Activated CD8-positive, alpha-beta T cell treated with anti-CD3 and anti-CD28 coated beads for 36 hours (primary cell): ENCODE measurements around the gene IFITM2. TPM values are rescaled to one million over a fixed set of nuclear protein-coding genes. Genes with fewer than 3 reads are reported as not detected.

Experiments used
- ATAC-seq: fragments of 200-7000 bp; cut with Tn5 transposase; one replicate; pipeline ENCODE4 v1.10.0; 2021; ENCODE audit warnings: mild to moderate bottlenecking, moderate library complexity
- CTCF ChIA-PET: fragments of 350-600 bp; sonication (Branson Sonifier 250); formaldehyde crosslinking; loops from one replicate; lab custom pipeline; 2021; ENCODE audit warnings: antibody characterized with exemption; lab: Charles Lee
- POLR2A ChIA-PET: fragments of 350-600 bp; sonication (Branson Sonifier 250); formaldehyde crosslinking; loops from one replicate; lab custom pipeline; 2021; ENCODE audit warnings: antibody characterized with exemption; lab: Charles Lee
- DNase-seq: peaks from one replicate; pipeline ENCODE4 v3.0.0-alpha.2; 2020
- H3K27ac Mint-ChIP-seq: one replicate; pipeline ENCODE4 v1.8.0; 2021; ENCODE audit warnings: mild to moderate bottlenecking, mixed read lengths
- H3K27me3 Mint-ChIP-seq: one replicate; pipeline ENCODE4 v1.8.0; 2021; ENCODE audit warnings: mixed read lengths
- H3K36me3 Mint-ChIP-seq: one replicate; pipeline ENCODE4 v1.8.0; 2021; ENCODE audit warnings: low read depth, mixed read lengths
- H3K4me1 Mint-ChIP-seq: one replicate; pipeline ENCODE4 v1.8.0; 2021; ENCODE audit warnings: low read depth, mixed read lengths
- H3K4me3 Mint-ChIP-seq: one replicate; pipeline ENCODE4 v1.8.0; 2021; ENCODE audit warnings: mild to moderate bottlenecking, moderate library complexity, mixed read lengths
- H3K9me3 Mint-ChIP-seq: one replicate; pipeline ENCODE4 v1.8.0; 2021; ENCODE audit warnings: mixed read lengths
- intact Hi-C: fragments of 100-400 bp; cut with micrococcal nuclease; formaldehyde crosslinking; loops from one replicate; pipeline ENCODE4 v1.10.0; 2022
- total RNA-seq, 2 experiments: library from RNA; stranded (reverse); gene quantifications; one replicate each; pipeline ENCODE4 v1.2.3, GENCODE V29; 2021
- TF ChIP-seq, protein P1 (sequence below): fragments of 200-600 bp; IDR thresholded peaks from one replicate; pipeline ENCODE4 v1.8.0; 2022; ENCODE audit warnings: antibody characterized with exemption, mild to moderate bottlenecking

The IFITM2 gene
- total RNA-seq, 2 experiments from 2014 or later = 540 to 549 TPM

DNA sequence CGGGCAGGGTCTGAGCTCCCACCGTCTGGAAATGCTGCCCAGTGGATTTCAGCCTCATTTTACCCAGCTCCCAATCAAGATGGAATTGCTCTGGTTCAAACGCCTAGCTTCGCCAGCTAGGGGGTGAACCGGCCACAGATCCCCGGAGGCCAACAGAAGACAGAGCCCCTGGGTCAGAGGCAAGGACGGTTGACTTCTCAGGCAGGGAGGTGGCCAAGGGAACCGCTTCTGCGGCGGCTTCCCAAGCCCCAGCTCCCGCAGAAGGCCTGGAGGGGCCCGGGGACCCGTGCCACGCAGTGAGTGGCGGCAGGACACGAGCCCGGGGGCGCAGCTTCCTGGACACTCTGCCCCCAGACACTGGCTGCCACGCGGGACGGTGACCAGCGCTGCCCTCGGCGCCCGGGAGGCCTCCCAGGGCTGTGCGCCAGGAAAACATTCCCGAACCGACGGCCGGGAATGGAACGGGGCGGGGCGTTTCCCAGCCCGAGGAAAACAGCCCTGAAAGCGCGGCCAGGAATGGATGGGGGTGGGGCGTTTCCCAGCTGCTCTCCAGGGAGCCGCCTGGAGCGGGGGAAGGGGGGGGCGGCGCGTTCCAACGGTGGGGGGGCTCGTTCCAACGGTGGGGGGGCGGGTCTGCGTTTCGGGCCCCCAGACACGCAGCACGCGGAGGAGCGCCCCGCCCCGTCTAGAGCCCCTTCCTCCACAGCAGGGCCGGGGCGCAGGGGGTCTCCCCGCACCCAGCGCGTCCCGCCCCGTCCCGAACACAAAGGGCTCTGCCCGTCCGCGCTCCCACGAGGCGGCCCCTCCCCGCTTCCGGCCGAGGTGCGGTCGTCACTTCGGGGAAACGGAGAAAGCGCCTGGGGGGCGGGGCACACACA lies 48.2 kb downstream of the IFITM2 start:
- ChIA-PET POLR2A (interaction anchor here (0.6 to 2.4 kb wide), 27 partner anchors 10 to 149 kb away, joined by 3 to 47 read pairs (median 5); partner anchors contain the start of genes ANO9, BET1L, IFITM3 and PGGHG), CTCF (interaction anchor here (0.9 to 2.9 kb wide), 10 partner anchors 8 to 105 kb away, joined by 3 to 26 read pairs (median 10); no protein-coding TSS in a partner anchor)
- ATAC-seq (peak; percentile 72), DNase-seq (peak; percentile 91)
- intact Hi-C loops = no loop called here
- Mint-ChIP-seq H3K27ac (peak overlapping the region; percentile 96), H3K36me3 (no peaks in the 10 kb centered on the region), H3K4me1 (peaks cover 42% of the 10 kb centered on the region), H3K4me3 (peak overlapping the region; percentile 83), H3K9me3 (no peaks in the 10 kb centered on the region), H3K27me3 (no peaks in the 10 kb centered on the region)
- TF ChIP-seq, protein P1, sequence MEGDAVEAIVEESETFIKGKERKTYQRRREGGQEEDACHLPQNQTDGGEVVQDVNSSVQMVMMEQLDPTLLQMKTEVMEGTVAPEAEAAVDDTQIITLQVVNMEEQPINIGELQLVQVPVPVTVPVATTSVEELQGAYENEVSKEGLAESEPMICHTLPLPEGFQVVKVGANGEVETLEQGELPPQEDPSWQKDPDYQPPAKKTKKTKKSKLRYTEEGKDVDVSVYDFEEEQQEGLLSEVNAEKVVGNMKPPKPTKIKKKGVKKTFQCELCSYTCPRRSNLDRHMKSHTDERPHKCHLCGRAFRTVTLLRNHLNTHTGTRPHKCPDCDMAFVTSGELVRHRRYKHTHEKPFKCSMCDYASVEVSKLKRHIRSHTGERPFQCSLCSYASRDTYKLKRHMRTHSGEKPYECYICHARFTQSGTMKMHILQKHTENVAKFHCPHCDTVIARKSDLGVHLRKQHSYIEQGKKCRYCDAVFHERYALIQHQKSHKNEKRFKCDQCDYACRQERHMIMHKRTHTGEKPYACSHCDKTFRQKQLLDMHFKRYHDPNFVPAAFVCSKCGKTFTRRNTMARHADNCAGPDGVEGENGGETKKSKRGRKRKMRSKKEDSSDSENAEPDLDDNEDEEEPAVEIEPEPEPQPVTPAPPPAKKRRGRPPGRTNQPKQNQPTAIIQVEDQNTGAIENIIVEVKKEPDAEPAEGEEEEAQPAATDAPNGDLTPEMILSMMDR = no peak

DNA sequence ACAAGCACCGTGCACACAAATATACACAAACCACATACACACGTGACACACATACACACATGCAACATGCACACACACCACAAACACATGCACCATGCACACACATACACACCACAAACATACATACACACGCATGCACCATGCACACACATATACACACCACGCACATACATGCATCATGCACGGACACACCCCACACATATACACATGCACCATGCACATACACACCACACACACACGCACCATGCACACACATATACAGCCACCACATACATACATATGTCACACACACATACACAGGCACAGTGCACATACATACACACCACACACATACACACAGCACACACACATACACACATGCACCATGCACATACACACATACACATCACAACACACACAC lies 49.0 kb downstream of the IFITM2 start:
- ChIA-PET CTCF (interaction anchor here (2.1 to 2.4 kb wide), 2 partner anchors 17 to 40 kb away, joined by 18 to 26 read pairs; no protein-coding TSS in a partner anchor), POLR2A (interaction anchor here (1.2 to 2.4 kb wide), 10 partner anchors 29 to 150 kb away, joined by 3 to 47 read pairs (median 8); partner anchors contain the start of genes BET1L, IFITM3, PSMD13 and RIC8A)

DNA sequence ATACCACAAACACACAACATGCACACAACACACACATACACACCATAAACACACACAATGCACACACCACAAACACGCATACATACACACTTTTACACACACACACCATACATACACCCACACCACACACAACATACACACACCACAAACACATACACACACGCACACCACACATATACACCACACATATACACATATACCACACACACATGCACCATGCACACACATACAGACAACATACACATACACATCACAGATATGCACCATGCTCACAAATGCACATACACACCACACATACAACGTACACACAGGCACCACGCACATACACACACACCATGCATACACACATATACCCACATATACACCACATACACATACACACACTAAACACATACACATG lies 50.0 kb downstream of the IFITM2 start:
- intact Hi-C loops = no loop called here

More for the DNA sequence above, 49.0 kb downstream of the IFITM2 start:
- DNase-seq (no peak), ATAC-seq (no peak)
- Mint-ChIP-seq H3K36me3 (no peaks in the 10 kb centered on the region), H3K4me1 (peaks cover 35% of the 10 kb centered on the region), H3K9me3 (no peaks in the 10 kb centered on the region), H3K4me3 (no peak overlapping the region), H3K27me3 (no peaks in the 10 kb centered on the region), H3K27ac (no peak overlapping the region)
- TF ChIP-seq, protein P1 = no peak
- intact Hi-C loops = no loop called here

DNA sequence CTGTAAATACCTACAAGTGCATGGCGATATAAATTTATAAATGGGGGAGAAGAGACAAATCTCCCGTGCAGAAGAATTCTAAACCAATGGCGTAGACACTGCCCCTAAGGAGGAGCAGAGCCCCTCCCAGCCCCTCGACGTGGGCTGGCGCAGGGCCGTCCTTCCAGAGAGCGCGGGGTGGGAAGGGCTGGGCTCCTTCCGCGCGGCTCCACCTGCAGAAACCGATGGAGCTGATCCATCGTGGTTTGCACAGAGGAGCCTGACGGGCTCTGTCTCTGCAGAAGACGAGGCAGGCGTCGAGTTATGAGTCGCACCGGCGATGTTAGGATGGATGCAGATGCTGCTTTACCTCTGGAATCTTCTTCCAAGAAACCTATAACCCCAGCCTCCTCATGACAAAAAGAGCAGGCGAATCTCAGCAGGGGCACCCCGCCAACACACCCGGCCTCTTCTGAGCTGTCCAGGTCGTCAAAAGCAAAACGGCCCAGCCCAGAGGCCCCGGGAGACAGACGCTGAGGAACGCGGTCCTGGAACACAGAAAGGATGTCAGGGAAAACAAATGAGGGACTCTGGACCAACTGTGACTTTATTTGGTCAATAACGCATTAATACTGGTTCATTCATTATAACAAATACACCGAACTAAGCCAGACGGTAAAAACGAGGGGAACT lies 50.6 kb downstream of the IFITM2 start:
- Mint-ChIP-seq H3K36me3 (no peaks in the 10 kb centered on the region), H3K4me3 (no peak overlapping the region), H3K4me1 (peaks cover 22% of the 10 kb centered on the region), H3K9me3 (no peaks in the 10 kb centered on the region), H3K27me3 (no peaks in the 10 kb centered on the region), H3K27ac (no peak overlapping the region)
- DNase-seq (no peak), ATAC-seq (no peak)
- intact Hi-C loops = no loop called here
- TF ChIP-seq, protein P1 = no peak
- ChIA-PET POLR2A (interaction anchor here (0.6 to 1.0 kb wide), 3 partner anchors 53 to 152 kb away, joined by 3 read pairs; no protein-coding TSS in a partner anchor), CTCF (interaction anchor here (1.2 to 3.5 kb wide), 3 partner anchors 10 to 108 kb away, joined by 5 to 17 read pairs (median 6); no protein-coding TSS in a partner anchor)

More for the DNA sequence above, 50.0 kb downstream of the IFITM2 start:
- H3K9me3 Mint-ChIP-seq = no peaks in the 10 kb centered on the region
- no peaks in the 10 kb centered on the region for H3K27me3 Mint-ChIP-seq
- H3K4me3 Mint-ChIP-seq = no peak overlapping the region
- H3K27ac Mint-ChIP-seq = no peak overlapping the region
- DNase-seq (no peak), ATAC-seq (no peak)
- no peaks in the 10 kb centered on the region for H3K36me3 Mint-ChIP-seq
- peaks cover 29% of the 10 kb centered on the region for H3K4me1 Mint-ChIP-seq
- TF ChIP-seq, protein P1 = no peak
- POLR2A ChIA-PET = no interaction called here
- CTCF ChIA-PET = interaction anchor here (2.0 kb wide), 1 partner anchor 11 kb away, joined by 6 read pairs; no protein-coding TSS in a partner anchor

Other genes starting within 250 kb of the IFITM2 start
- not detected for gene SCGB1C1, start 114.7 kb upstream of the IFITM2 start, total RNA-seq
- 10 to 100 TPM; 58.4 to 68.9 TPM for gene BET1L, start 100.4 kb upstream of the IFITM2 start, total RNA-seq
- 100 to 1,000 TPM in 1 of 2 experiments, 10 to 100 TPM in 1; 96.5 to 108 TPM for gene RIC8A, start 100.1 kb upstream of the IFITM2 start, total RNA-seq
- gene SIRT3, start 71.5 kb upstream of the IFITM2 start, total RNA-seq = 10 to 100 TPM; 27.7 to 32.1 TPM
- 100 to 1,000 TPM; 220 to 228 TPM for gene PSMD13, start 70.8 kb upstream of the IFITM2 start, total RNA-seq
- 1 to 10 TPM; 3.3 to 3.4 TPM for gene NLRP6, start 29.4 kb upstream of the IFITM2 start, total RNA-seq
- 100 to 1,000 TPM; 298 to 308 TPM for gene PGGHG, start 18.7 kb upstream of the IFITM2 start, total RNA-seq
- not detected for gene IFITM5, start 8.3 kb upstream of the IFITM2 start, total RNA-seq
- gene IFITM1, start 6.2 kb downstream of the IFITM2 start, total RNA-seq = 100 to 1,000 TPM; 296 to 304 TPM
- 10 to 100 TPM; 52.8 to 58.0 TPM for gene IFITM3, start 13.0 kb downstream of the IFITM2 start, total RNA-seq
- 1 to 10 TPM; 1.5 to 3.4 TPM for gene B4GALNT4, start 61.7 kb downstream of the IFITM2 start, total RNA-seq
- under 1 TPM in 1 of 2 experiments, not detected in 1; 0.18 TPM for gene PKP3, start 86.4 kb downstream of the IFITM2 start, total RNA-seq
- gene SIGIRR, start 107.2 kb downstream of the IFITM2 start, total RNA-seq = 10 to 100 TPM; 33.9 to 35.0 TPM
- 10 to 100 TPM; 28.2 to 29.0 TPM for gene ANO9, start 134.2 kb downstream of the IFITM2 start, total RNA-seq
- 10 to 100 TPM; 17.4 to 18.0 TPM for gene PTDSS2, start 142.5 kb downstream of the IFITM2 start, total RNA-seq
- gene RNH1, start 199.4 kb downstream of the IFITM2 start, total RNA-seq = 100 to 1,000 TPM; 105 to 110 TPM
- gene HRAS, start 227.8 kb downstream of the IFITM2 start, total RNA-seq = 10 to 100 TPM; 30.4 to 34.6 TPM
- under 1 TPM; 0.67 to 0.99 TPM for gene LRRC56, start 229.7 kb downstream of the IFITM2 start, total RNA-seq